ENCODE results near the gene KRT35. TPM values are rescaled to one million over a fixed set of nuclear protein-coding genes. Genes with fewer than 3 reads are reported as not detected.

The KRT35 gene
- total and polyA plus RNA-seq, 7 donors: not detected

- WGBS, 2 donors: 2 to 9% methylated on average over 62 of the region's 62 CpGs
- Histone ChIP-seq H3K9me3 (no peaks in the 10 kb centered on the region), H3K4me3 (peak overlapping the region in 3 of 4 donors; percentile 12 to 16 (median 14)), H3K27ac (peak overlapping the region in 2 of 4 donors; percentile 11 to 24), H3K4me1 (peaks cover 0 to 14% (median 9%) of the 10 kb centered on the region in 4 donors), H3K27me3 (peaks cover 15 to 45% (median 41%) of the 10 kb centered on the region in 3 donors), H3K36me3 (no peaks in the 10 kb centered on the region)
- TF ChIP-seq CTCF (IDR thresholded peaks at IDR 0.05) (no peak), EP300 (IDR thresholded peaks at IDR 0.05) (no peak), POLR2A (IDR thresholded peaks at IDR 0.05) (no peak), POLR2AphosphoS5 (IDR thresholded peaks at IDR 0.05) (no peak)
- intact Hi-C loops (cut with DNase I): no loop called here
- DNase-seq: no peak
Observed at GRCh38 chr17:41527063-41528023, 46.4 kb upstream of the KRT35 start.

- TF ChIP-seq POLR2A (IDR thresholded peaks at IDR 0.05) (no peak), EP300 (IDR thresholded peaks at IDR 0.05) (no peak), CTCF (IDR thresholded peaks at IDR 0.05) (no peak), POLR2AphosphoS5 (IDR thresholded peaks at IDR 0.05) (no peak)
- no peak overlapping the region for H3K4me3 ChIP-seq
- no peaks in the 10 kb centered on the region for H3K36me3 ChIP-seq
- intact Hi-C loops (cut with DNase I): no loop called here
- no peak overlapping the region for H3K27ac ChIP-seq
- peaks cover 13 to 34% (median 32%) of the 10 kb centered on the region in 3 donors for H3K27me3 ChIP-seq
- H3K9me3 ChIP-seq: no peaks in the 10 kb centered on the region
- WGBS, 2 donors: 92% methylated on average over 11 of the region's 11 CpGs
- H3K4me1 ChIP-seq: peaks cover 0 to 14% (median 9%) of the 10 kb centered on the region in 4 donors
- no peak for DNase-seq
Observed at GRCh38 chr17:41524261-41524660, 43.3 kb upstream of the KRT35 start.

- Histone ChIP-seq H3K4me1 (peaks cover 0 to 14% (median 9%) of the 10 kb centered on the region in 4 donors), H3K27ac (no peak overlapping the region), H3K36me3 (no peaks in the 10 kb centered on the region), H3K4me3 (no peak overlapping the region), H3K27me3 (peaks cover 9 to 30% (median 27%) of the 10 kb centered on the region in 3 donors), H3K9me3 (no peaks in the 10 kb centered on the region)
- DNase-seq: no peak
- TF ChIP-seq CTCF (IDR thresholded peaks at IDR 0.05) (no peak), POLR2A (IDR thresholded peaks at IDR 0.05) (no peak), POLR2AphosphoS5 (IDR thresholded peaks at IDR 0.05) (no peak), EP300 (IDR thresholded peaks at IDR 0.05) (no peak)
- WGBS, 2 donors: 31 to 64% methylated on average over 19 of the region's 19 CpGs
- intact Hi-C loops (cut with DNase I): no loop called here
Observed at GRCh38 chr17:41523787-41524186, 42.8 kb upstream of the KRT35 start.

- DNase-seq: no peak
- intact Hi-C loops (cut with DNase I): no loop called here
- no peak overlapping the region for H3K4me3 ChIP-seq
- peaks cover 0 to 12% (median 8%) of the 10 kb centered on the region in 4 donors for H3K4me1 ChIP-seq
- no peaks in the 10 kb centered on the region for H3K9me3 ChIP-seq
- WGBS, 2 donors: 26 to 55% methylated on average over 4 of the region's 4 CpGs
- H3K36me3 ChIP-seq: no peaks in the 10 kb centered on the region
- no peak overlapping the region for H3K27ac ChIP-seq
- peaks cover 9 to 24% (median 21%) of the 10 kb centered on the region in 3 donors for H3K27me3 ChIP-seq
- TF ChIP-seq EP300 (IDR thresholded peaks at IDR 0.05): no peak
- no peak for TF ChIP-seq POLR2A (IDR thresholded peaks at IDR 0.05)
- no peak for TF ChIP-seq CTCF (IDR thresholded peaks at IDR 0.05)
- TF ChIP-seq POLR2AphosphoS5 (IDR thresholded peaks at IDR 0.05): no peak
Observed at GRCh38 chr17:41523225-41523593, 42.3 kb upstream of the KRT35 start.
